Hindlimb muscle (tissue), 1 donor: ENCODE results near the gene KTI12. TPM values are rescaled to one million over a fixed set of nuclear protein-coding genes. Genes with fewer than 3 reads are reported as not detected.
"Not testable (repeated sequence)": the region's sequence is repeated elsewhere in the genome, so short reads cannot be mapped to it uniquely, and the experiment has no call there.

Experiments
- DNase-seq: peaks from one replicate; pipeline ENCODE4 v3.0.0-alpha.2; 2013
- polyA plus RNA-seq: library from polyadenylated mRNA; unstranded; fragments of 120-200 nt; gene quantifications from one replicate; pipeline ENCODE4 v1.2.1, GENCODE V29; 2013; ENCODE audit not compliant: insufficient read length

The KTI12 gene
- 2.5 TPM for polyA plus RNA-seq

GRCh38 chr1:52033190-52034049, at the start of gene KTI12:
Gene KTI12 (minus strand): TSS chr1:52033810. CDS start chr1:52033761, 49 bp downstream.
- peak; percentile 91 for DNase-seq

DNA sequence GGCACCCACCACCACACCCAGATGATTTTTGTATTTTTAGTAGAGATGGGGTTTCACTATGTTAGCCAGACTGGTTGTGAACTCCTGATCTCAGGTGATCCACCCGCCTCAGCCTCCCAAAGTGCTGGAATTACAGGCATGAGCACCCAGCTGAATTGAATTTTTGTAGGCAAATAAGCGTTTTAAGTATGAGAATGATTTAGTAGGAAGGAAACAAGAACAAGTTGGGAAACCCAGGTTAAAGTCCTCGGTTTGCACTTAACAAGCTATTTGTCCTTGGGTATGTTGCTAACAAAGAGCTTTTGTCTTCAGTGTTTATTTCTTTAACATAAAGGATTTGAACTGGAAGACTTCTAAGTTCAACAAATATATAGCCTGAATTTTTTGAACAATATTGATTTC, 46.4 kb upstream of the KTI12 start:
- DNase-seq = no peak

DNA sequence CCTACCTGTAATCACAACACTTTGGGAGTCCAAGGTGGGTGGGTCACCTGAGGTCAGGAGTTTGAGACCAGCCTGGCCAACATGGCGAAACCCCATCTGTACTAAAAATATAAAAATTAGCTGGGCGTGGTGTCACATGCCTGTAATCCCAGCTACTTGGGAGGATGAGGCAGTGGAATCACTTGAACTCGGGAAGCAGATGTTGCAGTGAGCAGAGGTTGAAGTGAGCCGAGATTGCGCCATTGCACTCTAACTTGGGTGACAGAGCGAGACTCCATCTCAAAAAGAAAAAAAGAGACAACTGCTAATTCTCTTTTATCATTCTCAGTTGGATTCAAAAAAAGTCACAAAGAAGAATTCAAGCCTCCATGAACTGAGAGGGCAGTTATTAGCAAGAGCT, 43.7 kb upstream of the KTI12 start:
- not testable (repeated sequence) for DNase-seq

DNA sequence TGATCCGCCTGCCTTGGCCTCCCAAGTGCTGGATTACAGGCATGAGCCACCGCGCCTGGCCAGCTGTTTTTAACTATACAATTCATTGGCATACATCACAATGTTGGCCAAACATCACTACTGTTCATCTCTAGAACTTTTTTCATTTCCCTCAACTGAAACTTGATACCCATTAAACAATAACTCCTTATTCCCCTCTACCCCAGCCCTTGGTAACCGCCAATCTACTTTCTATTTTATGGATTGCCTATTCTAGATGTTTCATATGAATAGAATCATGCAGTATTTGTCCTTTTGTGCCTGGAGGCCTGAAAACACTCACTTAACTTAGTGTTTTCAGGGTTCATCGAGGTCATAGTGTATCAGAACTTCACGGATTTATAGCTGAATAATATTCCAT, 38.7 kb upstream of the KTI12 start:
- DNase-seq = no peak

DNA sequence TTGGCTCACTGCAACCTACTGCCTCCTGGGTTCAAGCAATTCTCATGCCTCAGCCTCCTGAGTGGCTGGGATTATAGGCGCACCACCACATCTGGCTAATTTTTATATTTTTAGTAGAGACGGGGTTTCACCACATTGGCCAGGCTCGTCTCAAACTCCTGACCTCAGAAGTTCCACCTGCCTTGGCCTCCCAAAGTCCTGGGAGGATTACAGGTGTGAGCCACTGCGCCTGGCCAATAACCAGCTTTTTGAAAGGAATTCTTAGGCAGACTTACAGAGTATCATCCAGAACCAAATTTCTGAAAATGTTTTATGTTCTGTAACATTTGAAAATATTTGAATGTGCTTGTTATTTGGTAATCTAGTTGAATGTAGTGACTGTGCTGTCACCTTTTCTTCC, 37.1 kb upstream of the KTI12 start:
- no peak for DNase-seq

- DNase-seq = no peak
Measured at GRCh38 chr1:52063192-52063591, 29.6 kb upstream of the KTI12 start.

GRCh38 chr1:52060822-52061221, 27.2 kb upstream of the KTI12 start:
- DNase-seq = no peak

GRCh38 chr1:52059888-52060287, 26.3 kb upstream of the KTI12 start:
- no peak for DNase-seq

- no peak for DNase-seq
Measured at GRCh38 chr1:52059321-52059720, 25.7 kb upstream of the KTI12 start.

- no peak for DNase-seq
Measured at GRCh38 chr1:52057876-52058415, 24.3 kb upstream of the KTI12 start.

DNA sequence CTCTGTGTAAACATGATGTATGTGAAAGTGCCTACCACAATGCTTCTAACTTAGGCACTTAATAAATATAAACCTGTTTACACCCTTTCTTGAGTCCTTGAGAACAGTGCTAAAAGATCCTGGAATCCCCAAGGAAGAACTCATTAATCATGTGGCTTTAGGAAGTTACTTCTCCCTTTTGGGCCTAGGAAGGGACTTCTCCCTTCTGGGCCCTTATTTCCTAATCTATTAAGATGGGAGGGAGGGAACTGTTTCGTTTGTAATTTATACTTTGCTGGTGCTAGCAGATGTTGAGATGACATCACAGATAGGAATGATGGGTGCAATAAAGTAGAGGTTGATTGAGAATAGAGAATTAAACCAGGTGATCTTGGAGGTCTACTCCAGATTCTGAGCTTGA, 23.6 kb upstream of the KTI12 start:
- DNase-seq = no peak

GRCh38 chr1:52056937-52057231, 23.3 kb upstream of the KTI12 start:
- DNase-seq = no peak

GRCh38 chr1:52056163-52056936, 22.7 kb upstream of the KTI12 start, which contains the start of gene BTF3L4:
Gene BTF3L4 (plus strand): TSS chr1:52056295. CDS start chr1:52059848, 3,553 bp downstream.
- peak; percentile 91 for DNase-seq

GRCh38 chr1:52055866-52056162, 22.2 kb upstream of the KTI12 start:
- DNase-seq = no peak

GRCh38 chr1:52055066-52055865, 21.7 kb upstream of the KTI12 start, which contains the start of gene TXNDC12:
Gene TXNDC12 (minus strand): TSS chr1:52055191. CDS start chr1:52055096, 95 bp downstream.
- peak; percentile 87 for DNase-seq

- DNase-seq = no peak
Measured at GRCh38 chr1:52054496-52055065, 21.0 kb upstream of the KTI12 start.

DNA sequence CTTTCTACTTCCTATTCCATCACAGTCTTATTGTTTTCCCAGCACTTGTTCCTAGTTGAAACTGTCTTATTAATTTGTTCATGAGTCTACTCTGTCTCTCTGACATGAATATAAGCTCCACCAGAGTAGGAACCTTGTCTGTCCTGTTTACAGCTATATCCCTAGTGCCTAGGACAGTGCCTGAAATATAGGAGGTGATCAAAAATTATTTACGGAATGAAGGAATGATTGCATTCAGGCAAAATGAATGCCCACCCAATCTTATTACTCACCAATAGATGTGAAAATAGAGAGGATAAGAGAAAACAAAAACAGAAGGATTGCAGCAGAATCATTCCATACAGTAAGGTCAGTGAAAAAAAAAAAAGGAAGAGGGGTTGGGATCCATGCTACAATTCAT, 20.3 kb upstream of the KTI12 start:
- no peak for DNase-seq

- not testable (repeated sequence) for DNase-seq
Measured at GRCh38 chr1:52049337-52049736, 15.7 kb upstream of the KTI12 start.

DNA sequence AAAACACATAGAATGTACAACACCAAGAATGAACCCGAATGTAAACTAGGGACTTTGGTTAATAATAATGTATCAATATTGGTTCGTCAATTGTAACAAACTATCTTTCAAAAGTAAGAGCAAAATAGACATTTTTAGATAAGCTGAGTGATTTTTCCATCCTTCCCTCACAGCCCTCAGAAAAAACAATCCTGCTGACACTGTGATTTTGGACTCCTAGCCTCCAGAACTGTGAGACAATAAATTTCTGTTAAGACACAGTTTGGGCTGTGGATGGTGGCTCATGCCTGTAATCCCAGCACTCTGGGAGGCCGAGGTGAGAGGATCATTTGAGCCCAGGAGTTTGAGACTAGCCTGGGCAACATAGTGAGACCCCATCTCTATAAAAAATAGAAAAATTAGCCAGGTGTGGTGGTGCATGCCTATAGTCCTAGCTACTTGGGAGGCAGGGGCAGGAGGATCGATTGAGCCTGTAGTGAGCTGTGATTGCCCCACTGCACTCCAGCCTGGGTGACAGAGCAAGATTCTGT, 12.1 kb upstream of the KTI12 start:
- not testable (repeated sequence) for DNase-seq

DNA sequence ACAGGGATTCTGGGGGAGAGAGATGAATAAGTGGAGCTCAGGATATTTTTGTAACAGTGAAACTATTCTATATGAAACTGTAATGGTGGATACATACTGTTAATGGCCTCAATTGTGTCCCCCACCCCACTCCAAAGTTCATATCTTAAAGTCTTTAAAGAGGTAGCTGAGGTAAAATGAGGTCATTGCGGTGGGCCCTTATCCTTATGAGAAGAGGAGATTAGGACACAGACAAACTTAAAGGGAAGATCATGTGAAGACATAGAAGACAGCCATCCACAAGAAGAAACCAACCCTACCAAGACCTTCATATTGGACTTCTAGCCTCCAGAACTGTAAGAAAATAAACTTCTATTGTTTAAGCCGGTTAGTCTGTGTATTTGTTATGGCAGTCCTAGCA, 11.6 kb upstream of the KTI12 start:
- DNase-seq = no peak

DNA sequence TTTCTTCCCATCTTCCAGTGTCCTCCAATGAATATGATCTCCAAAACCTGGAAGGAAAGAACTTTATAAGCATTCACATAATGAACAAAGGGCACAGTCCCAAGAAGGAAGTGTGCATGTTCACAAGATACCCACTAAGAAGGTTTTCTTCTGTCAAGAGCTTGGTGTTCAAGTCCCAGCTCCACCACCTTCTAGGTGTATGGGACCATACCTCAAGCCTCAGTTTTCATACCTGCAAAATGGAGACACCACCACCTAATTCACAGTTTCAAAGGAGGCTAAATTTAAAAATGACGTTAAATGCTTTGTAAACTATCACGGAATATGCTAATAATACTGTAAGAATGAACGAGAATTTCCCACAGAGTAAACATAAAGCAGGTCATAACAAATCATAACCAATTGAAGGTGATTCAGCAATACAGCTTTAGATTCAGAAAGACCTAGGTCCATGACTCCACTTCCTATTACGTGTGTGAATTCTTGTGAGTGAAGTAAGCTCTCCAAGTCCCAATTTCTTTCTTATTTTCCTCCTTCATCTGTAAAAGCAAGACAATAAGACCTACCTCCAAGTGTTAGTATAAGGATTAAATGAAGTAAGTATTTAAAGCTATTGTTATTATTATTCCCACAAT, 8.1 kb upstream of the KTI12 start:
- DNase-seq = no peak

- DNase-seq = no peak
Measured at GRCh38 chr1:52037909-52038308, 4.3 kb upstream of the KTI12 start.
